Measurements from ENCODE around the gene IGSF3. TPM values are rescaled to one million over a fixed set of nuclear protein-coding genes. Genes with fewer than 3 reads are reported as not detected.
"Not testable (repeated sequence)": the region's sequence is repeated elsewhere in the genome, so short reads cannot be mapped to it uniquely, and the experiment has no call there.

Gene IGSF3
- total and polyA plus RNA-seq, 10 of the 15 experiments (the other 5 are each of a cell fraction or from before 2014, with no cell fraction given): 1.4 to 18.0 (median 9.6) TPM

DNA sequence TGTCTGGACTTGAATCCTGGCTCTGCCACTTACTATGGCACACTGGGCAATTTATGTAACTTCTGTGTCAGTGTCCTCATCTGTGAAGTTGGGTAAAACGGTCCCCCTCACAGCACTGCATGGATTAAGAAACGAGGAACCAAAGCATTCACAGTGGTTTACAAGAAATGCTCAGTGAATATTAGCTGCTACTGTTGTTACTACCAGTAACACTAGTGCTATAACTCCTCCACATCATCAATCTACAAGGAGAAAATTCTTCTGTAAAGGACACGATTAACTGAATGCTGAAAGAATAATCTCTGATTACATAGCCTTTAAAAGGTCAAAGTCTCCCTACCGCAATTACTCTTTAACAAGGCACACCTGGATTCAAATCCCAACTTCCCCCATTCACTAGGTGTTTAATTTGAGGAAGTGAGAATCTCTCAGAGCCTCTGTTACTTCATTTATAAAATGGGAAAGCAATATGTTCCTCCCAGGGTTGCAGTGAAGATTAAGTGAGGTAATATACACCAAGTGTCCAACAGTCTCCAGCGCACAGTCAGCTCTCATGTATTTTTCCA lies 70.7 kb downstream of the IGSF3 start:
- ATAC-seq: peak; percentile 60
- H3K9me3 ChIP-seq (replicated peaks; ENCODE audit: control insufficient read depth, insufficient read depth, low read length); H3K9ac ChIP-seq (ENCODE audit: control insufficient read depth, insufficient read depth, low read length); H4K20me1 ChIP-seq (ENCODE audit: control insufficient read depth, insufficient read depth); H3K36me3 ChIP-seq (ENCODE audit: control insufficient read depth in 2 of 2, insufficient read depth in 2 of 2, low read length in 1 of 2); H3K27ac ChIP-seq (ENCODE audit: control insufficient read depth, insufficient read depth); H3K79me2 ChIP-seq (ENCODE audit: control insufficient read depth, insufficient read depth, low read length); in situ Hi-C loops (cut with MboI); H3K4me3 ChIP-seq; H3K27me3 ChIP-seq (replicated peaks in 1 of 2; ENCODE audit: control insufficient read depth in 2 of 2, insufficient read depth in 2 of 2, low read length in 1 of 2); DNase-seq (ENCODE audit: low read depth, low spot score); H2AFZ ChIP-seq (ENCODE audit: control insufficient read depth, low read depth, low read length): not testable (repeated sequence)
- ChIA-PET POLR2A (interaction anchor here (0.6 kb wide), 1 partner anchor 10 kb away, joined by 3 read pairs; no protein-coding TSS in a partner anchor), SMC1A (ENCODE audit: uncharacterized antibody, unreplicated experiment) (interaction anchor here (0.8 to 3.0 kb wide), 14 partner anchors 10 to 457 kb away, joined by 3 to 57 read pairs (median 6); no protein-coding TSS in a partner anchor), RAD21 (ENCODE audit: unreplicated experiment) (interaction anchor here (1.0 to 3.1 kb wide), 12 partner anchors 10 to 531 kb away, joined by 3 to 42 read pairs (median 6); partner anchors contain the start of gene IGSF3), CTCF (interaction anchor here (1.0 to 4.9 kb wide), 16 partner anchors 11 to 460 kb away, joined by 3 to 90 read pairs (median 6); partner anchors contain the start of genes CD58 and IGSF3)
- TSS peak; percentile 20 for BruUV-seq (replicated peaks)
- TF ChIP-seq BMI1 (IDR thresholded peaks at IDR 0.05; ENCODE audit: borderline replicate concordance) (peak; percentile 49; the same call in 1 of the 2 replicates), NFIC (IDR thresholded peaks at IDR 0.05; ENCODE audit: low read depth, low read length) (peak; percentile 17; the same call in 1 of the 2 replicates), BCL11A (IDR thresholded peaks at IDR 0.05; ENCODE audit: low read depth, low read length) (peak; percentile 44; the same call in 1 of the 2 replicates), SPI1 (IDR thresholded peaks at IDR 0.05; ENCODE audit: borderline replicate concordance, insufficient read depth, low read depth, low read length) (peak; percentile 82), MTA2 (IDR thresholded peaks at IDR 0.05; ENCODE audit: low read depth) (peak; percentile 70), NR2F1 (conservative IDR thresholded peaks at IDR 0.05) (peak; percentile 64), IKZF1 (conservative IDR thresholded peaks at IDR 0.05) (peak; percentile 56; the same call in 1 of the 2 replicates), EED (IDR thresholded peaks at IDR 0.05; ENCODE audit: low read depth) (0 out of 2 replicates have a peak, but pooled peaks have one; percentile 24), ZNF217 (IDR thresholded peaks at IDR 0.05) (peak; percentile 75), RUNX3 (IDR thresholded peaks at IDR 0.05; ENCODE audit: low read length) (peak; percentile 23; the same call in 1 of the 2 replicates), DPF2 (IDR thresholded peaks at IDR 0.05) (peak; percentile 16; the same call in 1 of the 2 replicates), IKZF2 (IDR thresholded peaks at IDR 0.05) (peak; percentile 72 to 85; a peak in 3 of 4 replicates)
- TF ChIP-seq, protein P1, sequence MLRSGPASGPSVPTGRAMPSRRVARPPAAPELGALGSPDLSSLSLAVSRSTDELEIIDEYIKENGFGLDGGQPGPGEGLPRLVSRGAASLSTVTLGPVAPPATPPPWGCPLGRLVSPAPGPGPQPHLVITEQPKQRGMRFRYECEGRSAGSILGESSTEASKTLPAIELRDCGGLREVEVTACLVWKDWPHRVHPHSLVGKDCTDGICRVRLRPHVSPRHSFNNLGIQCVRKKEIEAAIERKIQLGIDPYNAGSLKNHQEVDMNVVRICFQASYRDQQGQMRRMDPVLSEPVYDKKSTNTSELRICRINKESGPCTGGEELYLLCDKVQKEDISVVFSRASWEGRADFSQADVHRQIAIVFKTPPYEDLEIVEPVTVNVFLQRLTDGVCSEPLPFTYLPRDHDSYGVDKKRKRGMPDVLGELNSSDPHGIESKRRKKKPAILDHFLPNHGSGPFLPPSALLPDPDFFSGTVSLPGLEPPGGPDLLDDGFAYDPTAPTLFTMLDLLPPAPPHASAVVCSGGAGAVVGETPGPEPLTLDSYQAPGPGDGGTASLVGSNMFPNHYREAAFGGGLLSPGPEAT (IDR thresholded peaks at IDR 0.05; ENCODE audit: low read depth): peak; percentile 55; the same call in 1 of the 2 replicates
- 34% methylated on average over 5 of the region's 5 CpGs for WGBS (ENCODE audit: insufficient coverage, insufficient replicate concordance, low lambda C conversion rate, missing lambda C conversion rate)
- intact Hi-C loops (cut with micrococcal nuclease; ENCODE audit: unreplicated experiment): loop anchor here (1.0 kb wide), 1 partner anchor 23 kb away; no protein-coding TSS in a partner anchor
- H3K4me1 ChIP-seq (ENCODE audit: control insufficient read depth, insufficient read depth, low read length): peaks cover 20% of the 10 kb centered on the region
- FAIRE-seq: peak; percentile 52
- H3K4me2 ChIP-seq (ENCODE audit: control insufficient read depth, insufficient read depth): peak overlapping the region; percentile 68
